ENCODE measurements around the gene F9. TPM values are rescaled to one million over a fixed set of nuclear protein-coding genes. Genes with fewer than 3 reads are reported as not detected.

The F9 gene
- total RNA-seq, 1 experiment from 2014 or later = not detected

- H3K27ac ChIP-seq = no peak overlapping the region
- no peak for DNase-seq (ENCODE audit: low read depth in 1 of 2, low spot score in 2 of 2)
- no peaks in the 10 kb centered on the region for H3K9me3 ChIP-seq (replicated peaks)
- H3K36me3 ChIP-seq = no peaks in the 10 kb centered on the region
- no peaks in the 10 kb centered on the region for H3K4me1 ChIP-seq (replicated peaks)
- H3K27me3 ChIP-seq (replicated peaks) = no peaks in the 10 kb centered on the region
- H3K4me3 ChIP-seq = no peak overlapping the region
These were observed 24.6 kb downstream of the F9 start for GRCh38 chrX:139554991-139555675.

- DNase-seq (ENCODE audit: low read depth in 1 of 2, low spot score in 2 of 2) = peak in 1 of 2 experiments; percentile 26
- no peaks in the 10 kb centered on the region for H3K27me3 ChIP-seq (replicated peaks)
These were observed 29.0 kb downstream of the F9 start for GRCh38 chrX:139559383-139560042.

DNA sequence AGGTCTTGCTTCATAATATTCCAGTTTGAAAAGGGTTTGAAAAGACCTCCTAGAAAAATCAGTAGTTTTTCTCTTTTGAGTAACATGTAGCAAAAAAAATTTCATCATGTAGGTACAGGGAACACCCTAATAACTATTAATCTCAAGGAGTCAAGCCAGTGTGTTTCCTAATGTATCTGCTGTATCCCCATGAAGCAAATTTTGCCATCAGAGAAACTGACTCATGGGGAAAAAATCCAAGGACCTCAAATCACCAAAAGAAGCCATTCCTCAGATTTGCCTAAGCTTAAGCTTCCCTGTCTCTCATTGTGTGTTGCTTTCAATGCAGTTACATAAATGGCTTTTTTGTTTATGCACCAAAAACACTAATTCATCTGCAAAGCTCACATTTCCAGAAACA, 29.7 kb downstream of the F9 start:
- Histone ChIP-seq H3K4me1 (replicated peaks) (no peaks in the 10 kb centered on the region), H3K9me3 (replicated peaks) (no peaks in the 10 kb centered on the region), H3K27ac (no peak overlapping the region), H3K36me3 (no peaks in the 10 kb centered on the region), H3K27me3 (replicated peaks) (no peaks in the 10 kb centered on the region), H3K4me3 (no peak overlapping the region)
- DNase-seq (ENCODE audit: low read depth in 1 of 2, low spot score in 2 of 2) = no peak

More at GRCh38 chrX:139559383-139560042, 29.0 kb downstream of the F9 start:
- Histone ChIP-seq H3K36me3 (no peaks in the 10 kb centered on the region), H3K4me1 (replicated peaks) (no peaks in the 10 kb centered on the region), H3K27ac (no peak overlapping the region), H3K9me3 (replicated peaks) (no peaks in the 10 kb centered on the region), H3K4me3 (no peak overlapping the region)

DNA sequence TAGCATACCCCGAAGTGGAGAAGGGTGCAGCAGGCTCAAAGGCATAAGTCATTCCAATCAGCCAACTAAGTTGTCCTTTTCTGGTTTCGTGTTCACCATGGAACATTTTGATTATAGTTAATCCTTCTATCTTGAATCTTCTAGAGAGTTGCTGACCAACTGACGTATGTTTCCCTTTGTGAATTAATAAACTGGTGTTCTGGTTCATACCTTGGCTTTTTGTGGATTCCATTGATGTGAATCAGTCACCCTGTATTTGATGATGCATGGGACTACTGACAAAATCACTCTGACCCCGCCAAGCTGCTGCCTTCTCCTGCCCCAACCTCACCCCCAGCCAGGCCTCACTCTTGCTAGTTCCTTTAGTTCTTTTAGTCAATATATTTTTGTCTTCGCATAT, 32.7 kb downstream of the F9 start:
- no peak for DNase-seq (ENCODE audit: low read depth in 1 of 2, low spot score in 2 of 2)
- Histone ChIP-seq H3K4me3 (no peak overlapping the region), H3K4me1 (replicated peaks) (no peaks in the 10 kb centered on the region), H3K9me3 (replicated peaks) (no peaks in the 10 kb centered on the region), H3K27me3 (replicated peaks) (no peaks in the 10 kb centered on the region), H3K36me3 (no peaks in the 10 kb centered on the region), H3K27ac (no peak overlapping the region)

DNA sequence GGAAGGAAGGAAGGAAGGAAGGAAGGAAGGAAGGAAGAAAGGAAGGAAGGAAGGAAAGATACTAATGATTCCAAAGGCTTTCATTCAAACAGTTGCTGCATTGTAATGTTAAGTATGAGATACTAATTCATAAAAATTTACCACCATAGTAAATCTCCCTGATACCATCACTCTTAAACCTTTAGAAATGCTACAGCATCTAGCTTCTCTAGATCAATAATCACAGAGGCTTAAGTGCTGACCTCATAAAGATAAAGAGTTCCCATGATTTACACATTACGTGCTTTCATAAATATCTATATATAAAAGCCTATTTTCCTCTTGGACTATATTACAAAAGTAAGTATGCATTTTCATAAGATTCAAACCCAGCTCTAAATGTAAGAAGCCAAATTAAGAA, 36.4 kb downstream of the F9 start:
- Histone ChIP-seq H3K27ac (no peak overlapping the region), H3K9me3 (replicated peaks) (no peaks in the 10 kb centered on the region), H3K27me3 (replicated peaks) (no peaks in the 10 kb centered on the region), H3K36me3 (no peaks in the 10 kb centered on the region), H3K4me1 (replicated peaks) (no peaks in the 10 kb centered on the region), H3K4me3 (no peak overlapping the region)
- no peak for DNase-seq (ENCODE audit: low read depth in 1 of 2, low spot score in 2 of 2)

DNA sequence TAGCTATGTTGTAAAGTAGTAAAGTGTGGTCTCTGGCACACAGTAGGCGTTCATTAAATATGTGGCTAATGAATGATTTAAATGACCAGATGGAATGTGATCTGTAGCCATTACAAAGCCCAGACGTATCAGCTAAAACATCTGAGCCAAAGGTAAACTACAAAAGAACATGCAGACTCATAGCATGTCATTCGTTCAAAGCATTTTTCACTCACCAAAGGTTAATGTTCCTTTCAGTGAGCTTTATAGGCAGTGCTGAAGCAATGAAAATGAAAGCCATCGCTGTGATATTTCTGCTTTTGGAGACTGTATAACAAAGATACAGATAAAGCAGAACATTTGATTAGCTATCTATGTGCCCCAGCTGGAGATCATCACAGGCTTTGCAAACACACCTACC, 50.5 kb downstream of the F9 start:
- H3K27ac ChIP-seq = no peak overlapping the region
- no peak overlapping the region for H3K4me3 ChIP-seq
- no peaks in the 10 kb centered on the region for H3K4me1 ChIP-seq (replicated peaks)
- DNase-seq (ENCODE audit: low read depth in 1 of 2, low spot score in 2 of 2) = no peak
- H3K9me3 ChIP-seq (replicated peaks) = no peaks in the 10 kb centered on the region
- no peaks in the 10 kb centered on the region for H3K36me3 ChIP-seq
- H3K27me3 ChIP-seq (replicated peaks) = no peaks in the 10 kb centered on the region

DNA sequence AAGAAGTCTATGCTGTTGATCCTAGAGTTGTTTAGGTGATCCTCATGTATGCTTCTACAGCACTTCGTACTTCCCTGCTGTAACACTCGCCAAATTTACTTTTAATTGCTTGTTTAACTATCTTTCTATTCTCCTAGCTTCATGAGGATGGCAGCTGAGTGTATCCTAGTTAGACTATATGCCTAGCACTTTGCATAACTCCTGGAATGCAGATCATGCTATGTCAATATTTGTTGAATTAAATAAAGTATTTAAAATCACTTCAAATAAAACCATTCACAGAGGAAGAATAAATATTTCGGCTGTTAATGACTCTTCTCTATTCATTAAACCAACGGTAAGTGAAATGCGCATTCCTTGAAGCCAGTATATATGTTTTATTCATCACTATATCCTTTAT, 55.1 kb downstream of the F9 start:
- DNase-seq (ENCODE audit: low read depth in 1 of 2, low spot score in 2 of 2) = no peak
- Histone ChIP-seq H3K9me3 (replicated peaks) (no peaks in the 10 kb centered on the region), H3K27me3 (replicated peaks) (no peaks in the 10 kb centered on the region), H3K36me3 (no peaks in the 10 kb centered on the region), H3K27ac (no peak overlapping the region), H3K4me3 (no peak overlapping the region), H3K4me1 (replicated peaks) (no peaks in the 10 kb centered on the region)

DNA sequence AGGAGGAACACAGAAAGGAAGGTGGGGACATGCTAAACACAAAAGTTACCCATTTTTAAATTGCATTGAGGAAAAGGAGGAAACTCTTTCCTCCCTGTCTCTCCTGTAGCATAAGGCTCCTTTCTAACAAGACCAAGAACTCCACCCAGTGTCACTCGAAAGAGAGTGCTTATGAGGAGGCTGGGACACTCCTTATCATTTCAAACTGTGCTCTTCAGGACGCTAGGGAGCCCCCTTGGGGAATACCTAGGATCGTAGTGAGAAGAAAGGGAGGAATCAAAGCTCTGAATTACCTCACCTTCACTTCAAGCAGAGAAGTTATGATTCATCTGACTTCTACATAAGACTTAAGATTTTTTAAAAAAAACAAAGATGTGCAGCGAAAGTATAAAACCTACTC, 65.5 kb downstream of the F9 start:
- Histone ChIP-seq H3K9me3 (replicated peaks) (no peaks in the 10 kb centered on the region), H3K4me1 (replicated peaks) (no peaks in the 10 kb centered on the region), H3K27me3 (replicated peaks) (no peaks in the 10 kb centered on the region), H3K36me3 (no peaks in the 10 kb centered on the region), H3K4me3 (no peak overlapping the region), H3K27ac (no peak overlapping the region)
- DNase-seq (ENCODE audit: low read depth in 1 of 2, low spot score in 2 of 2) = no peak

- H3K4me3 ChIP-seq = no peak overlapping the region
- no peaks in the 10 kb centered on the region for H3K9me3 ChIP-seq (replicated peaks)
- H3K4me1 ChIP-seq (replicated peaks) = no peaks in the 10 kb centered on the region
- H3K27ac ChIP-seq = no peak overlapping the region
- DNase-seq (ENCODE audit: low read depth in 1 of 2, low spot score in 2 of 2) = no peak
- no peaks in the 10 kb centered on the region for H3K27me3 ChIP-seq (replicated peaks)
- no peaks in the 10 kb centered on the region for H3K36me3 ChIP-seq
These were observed 69.6 kb downstream of the F9 start for GRCh38 chrX:139600105-139600504.

Other genes starting within 250 kb of the F9 start
- gene MCF2, start 177.4 kb downstream of the F9 start, total RNA-seq (2014; rRNA removed; shearing (Covaris generic)) = 0.21 TPM in 1 of 2 replicates, not detected in the other